GM19468 (cell line): ENCODE results near the gene HAUS3.

Source experiments
- ATAC-seq: cut with Tn5 transposase; IDR thresholded peaks from one replicate; pipeline ENCODE4 v1.9.1; 2021; ENCODE audit warnings: mild to moderate bottlenecking, moderate library complexity, moderate number of reproducible peaks; ENCODE audit not compliant: unreplicated experiment; ENCODE audit errors: extremely low read depth

Gene HAUS3

DNA sequence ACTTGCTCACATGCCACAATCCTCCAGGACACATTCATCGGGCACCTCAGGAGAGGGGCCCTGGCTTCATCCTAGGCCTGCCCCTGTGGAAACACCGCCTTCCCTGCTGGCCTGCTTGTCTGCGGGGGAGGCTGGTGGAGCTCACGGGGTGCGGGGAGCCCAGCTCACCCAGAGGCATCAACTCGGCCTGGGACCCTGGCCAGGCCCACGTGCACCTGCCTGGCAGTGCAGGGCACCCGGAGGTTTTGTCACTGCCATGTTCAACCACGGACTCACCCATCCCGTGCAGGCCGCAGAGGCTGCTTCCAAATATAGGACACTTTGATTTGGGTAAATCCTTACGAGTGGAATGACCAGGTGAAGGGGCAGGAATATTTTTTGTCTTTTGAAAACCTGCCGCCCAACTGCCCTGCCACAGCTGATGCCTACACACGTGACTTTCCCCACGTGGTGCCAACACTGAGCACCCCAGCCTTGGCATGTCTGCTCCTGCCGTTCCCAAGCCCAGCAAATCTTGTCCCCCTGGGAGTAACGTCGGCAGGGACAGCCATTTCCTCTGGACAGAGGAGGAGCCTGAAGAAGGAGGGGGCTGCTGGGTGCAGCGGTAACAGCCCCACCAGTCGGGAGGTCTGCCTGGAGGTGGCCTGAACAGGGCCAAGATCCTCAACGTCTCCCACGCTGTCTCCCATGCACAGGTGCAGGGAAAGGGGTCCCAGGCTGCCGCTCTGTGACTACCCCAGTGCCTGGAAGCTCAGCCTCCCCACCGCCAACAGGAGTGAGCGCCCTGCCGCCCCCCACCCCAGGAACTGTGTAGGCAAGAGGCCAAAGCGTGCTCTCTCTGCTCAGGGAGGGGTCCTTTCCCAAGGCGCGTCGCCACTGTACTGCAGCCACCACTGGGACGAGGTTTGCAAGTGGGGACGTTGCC is 11.5 kb upstream of the HAUS3 start:
- ATAC-seq: no peak

GRCh38 chr4:2252530-2253091 is 10.7 kb upstream of the HAUS3 start:
- ATAC-seq: no peak

DNA sequence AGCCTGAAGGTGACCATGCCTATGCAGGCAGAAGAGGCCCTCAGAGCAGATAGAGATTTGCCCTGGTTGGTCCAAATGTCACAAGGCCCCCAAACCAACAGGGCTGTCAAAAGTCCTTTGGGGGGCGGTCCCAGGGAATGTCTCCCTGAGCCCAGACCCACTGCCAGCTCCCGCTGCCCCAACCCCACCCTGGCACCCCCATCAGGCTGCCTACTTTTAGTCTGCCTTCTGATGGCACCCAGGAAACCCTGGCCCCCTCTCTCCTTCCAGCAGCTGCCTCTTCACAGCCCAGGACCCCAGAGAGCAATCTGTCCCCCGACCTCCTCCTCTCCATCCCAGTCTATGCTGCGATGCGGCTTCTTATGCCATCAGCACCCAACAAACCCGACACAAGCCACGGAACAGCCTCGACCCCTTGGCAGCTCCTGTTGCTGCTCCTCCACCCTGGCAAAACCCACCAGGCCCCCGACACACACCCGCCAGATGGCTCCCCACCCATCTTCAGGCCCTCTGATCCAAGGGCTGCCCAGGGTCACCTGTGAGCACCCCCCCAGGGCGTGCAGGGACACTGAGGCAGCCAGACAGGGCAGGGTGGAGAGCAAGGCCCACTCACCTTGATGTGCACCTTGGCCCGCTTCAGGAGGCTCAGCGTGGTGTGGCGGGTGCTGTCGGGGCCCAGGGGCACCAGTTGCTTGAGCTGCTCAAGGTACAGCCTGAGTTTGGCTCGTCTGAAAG is 10.0 kb upstream of the HAUS3 start:
- no peak for ATAC-seq

- ATAC-seq: no peak
These were observed 9.3 kb upstream of the HAUS3 start for GRCh38 chr4:2251073-2251794.

- ATAC-seq: no peak
These were observed 8.6 kb upstream of the HAUS3 start for GRCh38 chr4:2250357-2251072.

DNA sequence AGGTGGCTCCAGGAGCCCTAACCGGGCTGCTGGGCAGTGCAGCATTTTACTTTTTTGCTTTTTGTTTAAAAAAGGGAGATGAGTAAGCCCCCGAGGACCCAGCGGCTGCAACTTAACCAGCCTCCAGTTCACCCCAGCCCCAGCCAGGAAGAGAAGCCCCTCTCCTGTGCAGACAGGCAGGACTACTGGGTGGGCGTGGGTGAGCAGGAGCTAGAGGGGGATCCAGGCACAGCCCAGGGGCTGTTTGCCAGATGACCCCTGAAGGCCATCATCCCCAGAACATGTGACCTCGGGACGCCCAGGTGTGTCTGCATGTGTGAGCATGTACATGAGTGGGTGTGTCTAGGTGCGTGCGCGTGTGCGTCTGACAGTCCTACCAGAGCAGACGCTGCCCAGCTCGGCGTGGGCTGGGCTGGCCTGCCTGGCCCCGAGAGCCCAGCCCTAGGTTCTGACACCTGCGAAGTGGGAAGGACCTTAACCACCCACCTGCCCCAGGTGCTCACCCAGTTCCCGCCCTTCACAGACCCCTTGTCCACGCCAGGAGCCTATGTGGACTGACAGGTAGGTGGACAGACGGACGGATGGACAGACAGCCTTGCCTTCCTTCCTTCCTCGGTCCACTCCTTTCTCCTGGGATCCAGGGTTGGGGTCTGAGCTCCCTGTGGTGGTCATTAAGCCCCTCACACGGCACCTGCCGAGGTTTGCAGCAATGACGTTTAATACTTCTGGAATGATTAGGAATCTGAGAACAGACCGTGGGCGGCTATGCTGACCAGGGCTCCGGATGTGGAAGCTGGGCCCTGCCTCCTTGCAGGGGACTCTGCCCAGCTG is 7.8 kb upstream of the HAUS3 start:
- ATAC-seq: no peak

- ATAC-seq: no peak
These were observed 6.9 kb upstream of the HAUS3 start for GRCh38 chr4:2248821-2249261.

GRCh38 chr4:2248044-2248780 is 6.3 kb upstream of the HAUS3 start:
- no peak for ATAC-seq

DNA sequence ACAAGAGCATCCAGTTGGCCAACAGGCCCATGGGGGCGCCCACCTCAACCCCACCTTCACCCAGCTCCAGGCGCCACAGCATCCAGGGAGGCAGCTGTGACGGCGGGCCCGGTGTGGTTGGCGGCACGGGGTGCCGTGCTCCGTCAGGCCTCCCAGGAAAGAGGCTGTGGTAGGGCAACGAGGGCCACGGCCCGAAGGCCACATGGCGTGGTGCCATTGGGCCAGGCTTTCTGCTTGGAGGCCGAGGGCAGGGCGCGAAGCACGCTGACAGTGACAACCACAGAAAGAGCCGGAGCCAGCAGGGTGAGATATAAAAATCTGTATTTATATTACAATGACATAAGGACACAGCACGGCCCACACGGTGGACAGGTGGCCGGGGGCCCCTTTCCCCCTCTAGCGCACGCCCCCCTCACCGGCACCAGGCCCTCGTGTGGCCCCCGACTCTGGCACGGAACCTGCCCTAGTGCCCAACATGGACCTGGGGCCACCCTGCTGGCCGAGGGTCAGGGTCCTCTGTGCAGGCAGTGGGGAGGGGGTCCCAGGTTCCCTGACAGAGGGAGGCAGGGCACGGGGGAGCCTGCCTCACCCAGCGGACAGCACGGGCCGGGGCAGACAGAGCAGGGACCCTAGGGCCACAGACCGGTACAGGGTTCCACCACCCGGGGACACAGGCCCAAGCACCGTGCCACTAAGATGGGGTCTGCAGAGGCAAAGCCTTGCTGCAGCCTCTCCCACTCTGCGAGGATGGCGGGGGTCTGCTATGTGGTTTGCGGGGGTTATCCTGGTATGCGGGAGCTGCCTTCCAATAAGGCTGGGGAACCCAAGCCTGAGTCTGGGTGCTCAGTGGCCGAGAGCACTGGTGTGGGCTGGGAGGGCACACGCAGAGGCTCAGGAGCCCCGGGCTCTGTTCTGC is 5.5 kb upstream of the HAUS3 start:
- ATAC-seq: no peak

DNA sequence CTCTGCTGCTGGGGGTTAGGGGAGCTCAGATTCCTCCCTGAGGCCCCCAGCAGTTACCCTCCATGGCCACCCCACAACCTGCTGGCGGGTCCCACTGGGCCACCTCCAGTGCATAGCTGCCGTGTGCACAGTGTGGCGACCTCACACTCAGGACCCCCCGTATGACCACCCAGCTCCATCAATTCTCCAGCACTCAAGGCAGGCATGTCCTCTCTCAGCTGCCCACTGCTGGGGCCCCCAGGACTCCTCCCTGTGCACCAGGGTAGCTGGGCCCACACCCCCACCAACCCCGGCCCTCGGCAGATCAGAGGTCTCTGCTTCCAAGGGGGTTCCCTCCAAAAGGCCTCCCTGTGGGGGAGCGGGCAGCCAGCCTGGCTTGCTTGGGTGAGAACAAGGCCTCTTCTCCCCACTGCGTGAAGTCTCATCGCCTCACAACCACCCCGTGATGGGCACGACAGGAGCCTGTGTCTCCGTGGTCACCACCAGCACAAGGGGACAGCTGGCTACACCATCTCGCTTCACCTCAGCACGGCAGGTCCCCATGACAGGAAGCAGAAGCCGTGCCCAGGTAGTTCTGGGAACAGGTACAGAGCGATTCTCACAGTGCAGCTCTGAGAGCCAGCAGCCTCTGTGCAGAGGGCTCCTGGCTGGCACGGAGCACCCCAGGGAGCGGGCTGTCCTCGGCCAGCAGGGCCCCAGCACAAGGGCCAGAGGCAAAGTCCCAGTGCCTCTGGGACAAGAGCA is 4.6 kb upstream of the HAUS3 start:
- ATAC-seq: no peak

DNA sequence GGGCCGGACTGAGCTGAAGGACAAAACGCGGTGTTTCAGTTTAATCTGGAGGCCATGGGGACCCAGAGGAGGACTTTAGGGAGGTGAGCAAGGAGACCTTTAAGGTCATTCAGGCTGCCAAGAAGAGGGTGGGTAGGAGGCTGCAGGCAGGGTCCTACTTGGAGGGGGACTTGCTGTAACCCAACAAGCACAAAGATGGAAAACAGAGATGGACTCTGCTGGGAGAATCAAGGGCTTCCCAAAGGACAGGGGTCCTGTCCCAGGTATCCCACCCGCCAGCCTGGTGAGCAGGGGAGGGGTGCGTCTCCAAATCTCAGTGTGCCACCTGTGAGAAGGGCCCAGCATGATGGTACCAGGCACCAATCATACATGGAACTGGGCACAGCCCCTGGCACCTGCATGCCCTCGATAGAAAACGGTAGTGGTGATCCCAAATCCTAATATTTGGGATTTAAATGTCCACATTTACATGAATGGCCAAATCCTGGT is 3.9 kb upstream of the HAUS3 start:
- no peak for ATAC-seq

DNA sequence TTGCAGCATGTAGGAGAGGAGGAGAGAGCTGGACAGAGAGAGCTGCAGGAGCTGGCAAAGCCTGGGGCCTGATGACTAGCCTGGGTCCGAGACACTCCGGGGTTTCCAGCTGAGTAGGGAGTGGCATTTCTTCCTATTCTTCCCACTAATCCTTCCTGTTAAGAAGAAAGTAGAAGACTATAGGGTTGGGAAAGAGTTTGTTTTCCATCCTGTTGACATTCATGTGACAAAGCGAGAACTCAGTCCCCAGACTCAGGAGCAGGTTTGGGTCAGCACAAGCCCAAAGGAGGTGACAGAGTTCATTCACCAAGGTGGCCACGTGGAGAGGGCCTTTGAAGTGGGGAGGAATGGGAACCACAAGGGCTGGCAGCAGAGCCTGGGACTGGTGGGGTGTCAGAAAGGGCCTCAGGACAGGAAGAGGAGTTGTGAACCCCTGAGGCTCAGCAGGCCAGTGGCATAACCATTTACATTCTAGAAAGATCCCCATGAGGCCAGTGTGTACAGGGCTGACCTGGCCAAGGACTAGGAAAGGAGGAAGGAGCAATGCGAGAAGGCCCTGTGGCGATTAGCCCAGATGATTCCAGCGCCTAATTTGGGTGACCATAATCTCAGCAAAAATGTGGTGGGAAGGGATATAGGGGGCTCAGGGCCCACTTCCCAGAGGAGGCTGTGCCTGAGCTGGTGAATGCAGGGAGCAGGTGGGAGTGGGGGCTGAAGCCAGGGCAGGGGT is 3.3 kb upstream of the HAUS3 start:
- ATAC-seq: no peak

GRCh38 chr4:2243681-2244380 is 1.9 kb upstream of the HAUS3 start:
- ATAC-seq: no peak

- no peak for ATAC-seq
These were observed 918 bp downstream of the HAUS3 start for GRCh38 chr4:2241003-2241402.
